Left ventricle myocardium superior (tissue), 1 donor: Measurements from ENCODE around the gene RPS16. TPM values are rescaled to one million over a fixed set of nuclear protein-coding genes. Genes with fewer than 3 reads are reported as not detected.

Experiments
- ATAC-seq: fragments of 200-7000 bp; cut with Tn5 transposase; one replicate; pipeline ENCODE4 v1.9.1; 2020; ENCODE audit warnings: mild to moderate bottlenecking, moderate library complexity
- DNase-seq: peaks from one replicate; pipeline ENCODE4 v3.0.0-alpha.2; 2020
- intact Hi-C: fragments of 100-400 bp; cut with micrococcal nuclease; formaldehyde crosslinking; loops from one replicate; pipeline ENCODE4 v1.11.0; 2022
- total RNA-seq: library from RNA; stranded (reverse); fragmentation: NEBNext Ultra II Directional; extraction: Animal tissue kit (Norgen Biotek cat#: 25700); gene quantifications from one replicate; pipeline ENCODE4 v1.2.1, GENCODE V29; 2021
- donor health status: DM: no; HTN: yes; CAD: no; lungs with severe emphysema.

The RPS16 gene
- total RNA-seq, 1 donor from 2014 or later, result 1,154 TPM

- intact Hi-C loops, result loop anchor here (2.0 kb wide), 1 partner anchor 14 kb away; no protein-coding TSS in a partner anchor
- ATAC-seq (no peak), DNase-seq (no peak)
These were observed 24.5 kb downstream of the RPS16 start for GRCh38 chr19:39411081-39411831.

GRCh38 chr19:39410831-39411080, 25.0 kb downstream of the RPS16 start:
- intact Hi-C loops, result loop anchor here (2.0 kb wide), 1 partner anchor 14 kb away; no protein-coding TSS in a partner anchor
- ATAC-seq, result no peak
- no peak for DNase-seq

DNA sequence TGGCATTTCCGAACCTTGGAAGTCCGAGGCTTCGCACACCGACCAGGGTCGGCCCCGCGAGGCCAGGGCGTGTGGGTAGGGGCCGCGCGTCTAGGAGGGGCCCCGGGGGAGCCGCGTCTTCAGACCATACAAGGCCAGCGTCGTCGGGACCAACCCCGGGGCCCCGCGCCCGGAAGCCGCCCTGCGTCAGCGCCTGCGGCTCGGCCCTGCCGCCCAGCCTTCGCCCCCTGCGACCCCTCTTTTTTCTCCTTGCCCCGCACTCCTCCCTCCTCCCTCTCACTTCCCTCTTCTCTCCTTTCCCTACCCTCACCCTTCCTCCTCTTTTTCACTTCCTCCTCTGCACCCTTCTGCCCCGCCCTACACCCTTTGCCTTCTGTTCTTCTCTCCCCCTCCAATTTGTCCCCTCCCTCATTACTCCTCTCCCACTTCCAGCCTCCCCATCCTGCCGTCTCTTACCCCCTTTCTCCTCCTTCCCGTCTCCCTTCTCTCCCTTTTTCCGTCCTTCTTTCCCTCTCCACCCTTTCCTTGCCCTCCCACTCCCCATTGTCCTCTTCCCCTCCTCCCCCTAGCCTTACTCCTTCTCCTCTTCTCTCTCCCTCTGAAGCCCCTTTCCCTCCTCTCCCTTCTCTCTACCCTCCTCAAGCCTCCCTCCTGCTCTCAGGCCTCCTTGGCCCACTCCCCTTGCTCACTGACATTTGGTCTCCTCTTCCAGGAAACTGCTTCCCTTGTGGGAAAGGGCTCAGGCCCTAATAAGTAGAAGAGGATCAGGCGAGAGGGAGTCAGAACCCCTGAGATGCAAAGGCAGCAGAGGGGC, 25.5 kb downstream of the RPS16 start:
- intact Hi-C loops, result loop anchor here (2.0 kb wide), 1 partner anchor 13 kb away; no protein-coding TSS in a partner anchor
- DNase-seq, result peak; percentile 92
- peak; percentile 39 for ATAC-seq

GRCh38 chr19:39409208-39410016, 26.3 kb downstream of the RPS16 start:
- intact Hi-C loops, result loop anchor here (2.0 kb wide), 1 partner anchor 13 kb away; no protein-coding TSS in a partner anchor
- DNase-seq (peak; percentile 96), ATAC-seq (peak; percentile 54)

DNA sequence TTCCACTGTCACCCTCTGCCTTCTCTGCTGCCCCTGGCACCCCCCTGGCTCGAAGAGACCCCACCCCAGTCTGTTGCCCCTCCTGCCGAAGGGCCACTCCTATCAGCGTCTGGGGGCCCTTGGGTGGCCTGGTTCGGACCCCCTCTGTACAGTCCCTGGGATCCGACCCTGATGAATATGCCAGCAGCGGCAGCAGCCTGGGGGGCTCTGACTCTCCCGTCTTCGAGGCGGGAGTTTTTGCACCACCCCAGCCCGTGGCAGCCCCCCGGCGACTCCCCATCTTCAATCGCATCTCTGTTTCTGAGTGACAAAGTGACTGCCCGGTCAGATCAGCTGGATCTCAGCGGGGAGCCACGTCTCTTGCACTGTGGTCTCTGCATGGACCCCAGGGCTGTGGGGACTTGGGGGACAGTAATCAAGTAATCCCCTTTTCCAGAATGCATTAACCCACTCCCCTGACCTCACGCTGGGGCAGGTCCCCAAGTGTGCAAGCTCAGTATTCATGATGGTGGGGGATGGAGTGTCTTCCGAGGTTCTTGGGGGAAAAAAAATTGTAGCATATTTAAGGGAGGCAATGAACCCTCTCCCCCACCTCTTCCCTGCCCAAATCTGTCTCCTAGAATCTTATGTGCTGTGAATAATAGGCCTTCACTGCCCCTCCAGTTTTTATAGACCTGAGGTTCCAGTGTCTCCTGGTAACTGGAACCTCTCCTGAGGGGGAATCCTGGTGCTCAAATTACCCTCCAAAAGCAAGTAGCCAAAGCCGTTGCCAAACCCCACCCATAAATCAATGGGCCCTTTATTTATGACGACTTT, 27.1 kb downstream of the RPS16 start:
- ATAC-seq (no peak), DNase-seq (no peak)
- intact Hi-C loops, result no loop called here

DNA sequence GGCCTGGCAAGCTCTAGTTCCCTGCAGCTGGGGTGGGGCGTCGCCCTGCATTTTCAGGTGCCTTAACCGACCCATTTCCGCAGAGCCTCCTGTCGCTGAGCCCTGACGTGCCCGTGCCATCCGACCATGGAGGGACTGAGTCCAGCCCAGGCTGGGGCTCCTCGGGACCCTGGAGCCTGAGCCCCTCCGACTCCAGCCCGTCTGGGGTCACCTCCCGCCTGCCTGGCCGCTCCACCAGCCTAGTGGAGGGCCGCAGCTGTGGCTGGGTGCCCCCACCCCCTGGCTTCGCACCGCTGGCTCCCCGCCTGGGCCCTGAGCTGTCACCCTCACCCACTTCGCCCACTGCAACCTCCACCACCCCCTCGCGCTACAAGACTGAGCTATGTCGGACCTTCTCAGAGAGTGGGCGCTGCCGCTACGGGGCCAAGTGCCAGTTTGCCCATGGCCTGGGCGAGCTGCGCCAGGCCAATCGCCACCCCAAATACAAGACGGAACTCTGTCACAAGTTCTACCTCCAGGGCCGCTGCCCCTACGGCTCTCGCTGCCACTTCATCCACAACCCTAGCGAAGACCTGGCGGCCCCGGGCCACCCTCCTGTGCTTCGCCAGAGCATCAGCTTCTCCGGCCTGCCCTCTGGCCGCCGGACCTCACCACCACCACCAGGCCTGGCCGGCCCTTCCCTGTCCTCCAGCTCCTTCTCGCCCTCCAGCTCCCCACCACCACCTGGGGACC, 27.9 kb downstream of the RPS16 start:
- intact Hi-C loops, result no loop called here
- peak; percentile 69 for DNase-seq
- ATAC-seq, result no peak

DNA sequence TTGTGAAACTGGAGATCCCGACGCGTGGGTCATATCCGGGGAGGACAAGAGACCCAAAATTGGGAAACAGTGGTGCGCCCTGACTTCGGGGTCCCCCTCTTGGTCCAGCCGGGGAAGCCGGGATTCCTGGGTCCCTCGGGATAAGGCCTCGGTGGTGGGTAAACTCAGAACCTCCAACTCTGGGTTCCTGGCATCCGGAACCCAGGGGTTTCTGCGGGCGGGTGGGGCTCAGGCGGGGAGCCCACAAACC, 28.4 kb downstream of the RPS16 start:
- intact Hi-C loops, result no loop called here
- DNase-seq (no peak), ATAC-seq (no peak)

- ATAC-seq (peak; percentile 47), DNase-seq (peak; percentile 94)
- intact Hi-C loops, result no loop called here
These were observed 28.9 kb downstream of the RPS16 start, which contains the start of gene ZFP36 for GRCh38 chr19:39406656-39407409. Gene ZFP36, plus strand, starts transcription at chr19:39406847. Its CDS starts 58 bp downstream, at chr19:39406905.

DNA sequence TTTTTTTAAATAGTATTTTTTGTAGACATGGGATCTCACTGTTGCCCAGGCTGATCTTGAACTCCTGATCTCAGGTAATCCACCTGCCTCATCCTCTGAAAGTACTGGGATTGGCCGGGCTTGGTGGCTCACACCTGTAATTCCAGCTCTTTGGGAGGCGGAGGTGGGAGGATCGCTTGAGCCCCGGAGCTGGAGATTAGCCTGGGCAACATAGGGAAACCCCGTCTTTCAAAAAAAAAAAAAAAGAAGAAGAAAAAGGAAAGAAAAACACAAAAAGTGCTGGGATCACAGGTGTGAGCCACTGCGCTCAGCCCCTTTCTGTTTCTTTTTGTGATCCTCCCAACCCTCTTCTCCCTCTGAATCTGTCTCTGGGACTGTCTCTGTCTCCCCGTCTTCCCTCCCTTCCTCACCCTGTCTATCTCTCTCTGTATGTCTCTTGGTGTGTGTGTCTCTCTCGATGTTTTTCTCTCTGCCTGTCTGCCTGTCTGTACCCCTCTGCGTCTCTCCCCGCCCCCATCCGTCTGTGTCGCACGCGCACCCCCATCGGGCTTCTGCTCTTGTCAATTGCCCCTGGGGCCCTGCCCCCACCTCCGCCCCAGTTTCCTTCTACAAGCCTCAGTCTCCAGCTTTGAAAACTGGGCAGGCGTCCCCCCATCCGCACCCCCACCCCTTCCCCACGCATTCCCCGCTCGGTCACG, 29.6 kb downstream of the RPS16 start:
- DNase-seq (no peak), ATAC-seq (peak; percentile 0)
- intact Hi-C loops, result no loop called here

DNA sequence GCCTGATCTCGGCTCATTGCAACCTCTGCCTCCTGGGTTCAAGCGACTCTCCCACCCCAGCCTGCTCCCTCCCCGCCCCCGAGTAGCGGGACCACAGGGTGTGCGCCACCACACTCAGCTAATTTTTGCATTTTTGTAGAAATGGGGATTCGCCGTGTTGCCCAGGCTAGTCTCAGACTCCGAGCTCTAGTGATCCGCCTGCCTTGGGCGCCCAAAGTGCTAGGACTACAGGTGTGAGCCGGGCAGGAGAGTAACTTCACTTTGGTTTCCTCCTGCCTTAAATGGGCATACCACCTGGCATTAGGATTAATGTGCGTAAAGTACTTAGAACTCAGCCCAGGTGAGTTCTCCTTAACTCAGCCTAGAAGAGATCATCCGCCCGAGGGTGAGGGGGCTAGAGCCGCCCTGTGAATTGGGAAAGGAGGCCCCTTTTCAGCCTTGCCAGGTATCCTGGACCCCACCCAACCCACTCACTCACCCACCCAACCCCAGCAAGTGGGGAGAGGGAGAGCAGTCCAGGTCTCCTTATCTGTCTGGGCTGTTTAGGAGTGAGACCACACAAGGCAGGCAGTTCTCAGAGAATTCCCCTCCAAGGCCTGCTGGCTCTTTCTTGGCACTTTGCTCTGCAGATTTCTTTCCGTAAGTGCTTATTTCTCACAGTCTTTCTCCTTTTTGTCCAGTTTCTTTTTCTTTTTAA, 30.3 kb downstream of the RPS16 start:
- ATAC-seq (no peak), DNase-seq (no peak)
- intact Hi-C loops, result no loop called here

GRCh38 chr19:39403331-39404312, 32.1 kb downstream of the RPS16 start:
- DNase-seq (peak; percentile 99), ATAC-seq (peak; percentile 60)
- intact Hi-C loops, result no loop called here

DNA sequence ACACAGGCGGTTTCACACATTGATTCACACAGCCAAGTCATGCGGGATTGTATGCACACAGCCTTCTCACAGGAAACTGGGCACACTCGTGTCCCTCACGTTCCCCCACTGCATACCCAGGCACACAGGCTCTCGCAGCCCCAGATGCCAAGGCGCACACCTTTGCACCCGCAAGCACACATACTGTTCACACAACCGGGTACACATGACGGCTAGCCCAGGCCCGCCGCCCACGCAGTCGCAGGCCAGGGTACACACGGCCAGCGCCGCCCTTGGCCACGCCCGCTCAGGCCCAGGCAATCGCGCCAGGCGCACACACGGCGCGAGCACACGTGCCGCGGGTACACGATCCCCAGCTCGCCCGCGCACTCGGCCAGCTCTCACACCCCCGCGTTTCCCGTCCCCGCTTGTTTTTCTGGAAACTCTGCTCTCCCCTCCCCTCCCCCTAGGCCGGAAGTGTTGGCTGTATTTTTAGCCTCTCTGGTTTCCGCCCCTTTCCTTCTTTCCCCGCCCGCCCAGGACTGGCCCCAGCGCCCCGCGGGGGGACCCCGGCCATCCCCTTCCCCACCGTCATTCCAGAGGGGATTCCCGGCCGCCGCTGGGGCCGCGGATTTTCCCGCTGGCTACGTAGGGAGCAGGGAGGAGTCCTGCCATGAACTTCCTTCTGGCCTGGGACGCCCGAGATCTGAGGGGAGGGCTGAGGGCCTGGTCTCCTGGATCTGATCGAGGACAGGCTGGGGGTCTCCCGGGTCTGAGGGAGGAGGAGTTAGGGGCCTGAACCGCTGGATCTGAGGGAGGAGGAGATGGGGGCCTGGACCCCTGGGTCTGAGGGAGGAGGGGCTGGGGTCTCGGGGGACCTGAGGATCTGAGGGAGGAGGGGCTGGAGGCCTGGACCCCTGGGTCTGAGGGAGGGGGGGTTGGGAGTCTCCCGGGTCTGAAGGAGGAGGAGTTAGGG, 33.1 kb downstream of the RPS16 start:
- intact Hi-C loops, result no loop called here
- peak; percentile 95 for DNase-seq
- peak; percentile 47 for ATAC-seq

GRCh38 chr19:39401549-39402345, 34.0 kb downstream of the RPS16 start:
- peak; percentile 56 for DNase-seq
- no peak for ATAC-seq
- intact Hi-C loops, result no loop called here
